Measurements from ENCODE around the gene TET3. TPM values are rescaled to one million over a fixed set of nuclear protein-coding genes. Genes with fewer than 3 reads are reported as not detected.
A peak's percentile ranks its signal among the peaks of the same experiment; 100 is the strongest.

TET3 gene
- polyA plus RNA-seq, 1 donor (not counting 4 experiments of a cell fraction or from before 2014, with no cell fraction given): 2.9 TPM

- no peak for TF ChIP-seq CTCF (optimal IDR thresholded peaks at IDR 0.05 in 1 of 3, IDR thresholded peaks at IDR 0.05 in 1 of 3, conservative IDR thresholded peaks at IDR 0.05 in 1 of 3; ENCODE audit: extremely low read depth in 1 of 3, insufficient read depth in 2 of 3, low read length in 3 of 3)
- no peak for TF ChIP-seq EZH2 (IDR thresholded peaks at IDR 0.05; ENCODE audit: low read length)
- peaks cover 9% of the 10 kb centered on the region for H3K9me1 ChIP-seq (ENCODE audit: control insufficient read depth, extremely low read depth, insufficient read depth, low read length)
- FAIRE-seq: no peak
- dilution Hi-C loops (cut with MboI; ENCODE audit: extremely low pct_ligation_motif_present, low sequenced_read_pairs): no loop called here
- no peaks in the 10 kb centered on the region for H3K27me3 ChIP-seq (ENCODE audit: control insufficient read depth, extremely low read depth, insufficient read depth, low read length)
- peak overlapping the region; percentile 60 to 68 (median 66) for H3K4me3 ChIP-seq (ENCODE audit: control insufficient read depth in 2 of 3, extremely low read depth in 1 of 3, insufficient read depth in 2 of 3, low read depth in 1 of 3, low read length in 3 of 3)
- peaks cover 1 to 15% of the 10 kb centered on the region in 2 experiments for H3K36me3 ChIP-seq (ENCODE audit: control insufficient read depth in 2 of 2, extremely low read depth in 1 of 2, insufficient read depth in 2 of 2, low read length in 2 of 2)
- no peaks in the 10 kb centered on the region for H3K9me3 ChIP-seq (ENCODE audit: control insufficient read depth, low read depth, low read length)
- H2AFZ ChIP-seq (ENCODE audit: control insufficient read depth, low read length): no peak overlapping the region
- peak overlapping the region; percentile 63 for H3K27ac ChIP-seq (ENCODE audit: control insufficient read depth, insufficient read depth, low read length)
- no peak for DNase-seq (ENCODE audit: low read depth, low spot score)
- peaks cover 47% of the 10 kb centered on the region for H3K79me2 ChIP-seq (ENCODE audit: control insufficient read depth, insufficient read depth, low read length)
- H4K20me1 ChIP-seq (ENCODE audit: control insufficient read depth, extremely low read depth, insufficient read depth, low read length): peaks cover 11% of the 10 kb centered on the region
- peak overlapping the region; percentile 92 for H3K4me2 ChIP-seq (ENCODE audit: control insufficient read depth, extremely low read depth, insufficient read depth, low read depth, low read length)
- H3K9ac ChIP-seq (ENCODE audit: control insufficient read depth, extremely low read depth, insufficient read depth, low read length): peak overlapping the region; percentile 77
- H3K4me1 ChIP-seq (ENCODE audit: control insufficient read depth, extremely low read depth, insufficient read depth, low read length): peaks cover 55% of the 10 kb centered on the region
Measured at GRCh38 chr2:73985308-73986084, 786 bp downstream of the TET3 start.

DNA sequence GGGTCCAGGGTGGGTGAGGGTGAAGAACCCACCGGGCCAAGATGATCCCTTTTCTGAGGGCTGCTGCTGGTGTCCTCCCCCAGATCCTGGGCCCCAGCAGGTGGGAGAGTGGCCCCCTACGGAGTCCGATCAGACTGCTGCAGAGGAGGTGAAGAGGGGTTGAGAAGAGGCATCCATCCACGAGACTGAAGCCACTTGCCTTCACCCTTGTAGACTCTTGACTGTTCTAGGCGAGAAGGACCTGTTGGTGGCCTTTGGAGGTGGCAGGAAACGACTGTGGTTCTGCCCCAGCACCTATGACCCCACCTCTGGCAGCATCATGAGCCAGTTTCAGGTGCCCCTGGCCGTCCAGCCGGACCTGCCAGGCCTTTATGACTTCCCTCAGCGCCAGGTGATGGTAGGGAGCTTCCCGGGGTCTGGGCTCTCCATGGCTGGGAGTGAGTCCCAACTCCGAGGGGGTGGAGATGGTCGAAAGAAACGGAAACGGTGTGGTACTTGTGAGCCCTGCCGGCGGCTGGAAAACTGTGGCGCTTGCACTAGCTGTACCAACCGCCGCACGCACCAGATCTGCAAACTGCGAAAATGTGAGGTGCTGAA is 1.5 kb downstream of the TET3 start:
- Histone ChIP-seq H3K36me3 (ENCODE audit: control insufficient read depth in 2 of 2, extremely low read depth in 1 of 2, insufficient read depth in 2 of 2, low read length in 2 of 2) (peaks cover 1 to 15% of the 10 kb centered on the region in 2 experiments), H3K4me3 (ENCODE audit: control insufficient read depth in 2 of 3, extremely low read depth in 1 of 3, insufficient read depth in 2 of 3, low read depth in 1 of 3, low read length in 3 of 3) (peak overlapping the region; percentile 42 to 68 (median 66)), H3K9ac (ENCODE audit: control insufficient read depth, extremely low read depth, insufficient read depth, low read length) (peak overlapping the region; percentile 77), H3K79me2 (ENCODE audit: control insufficient read depth, insufficient read depth, low read length) (peaks cover 49% of the 10 kb centered on the region), H3K4me2 (ENCODE audit: control insufficient read depth, extremely low read depth, insufficient read depth, low read depth, low read length) (peak overlapping the region; percentile 92), H3K9me3 (ENCODE audit: control insufficient read depth, low read depth, low read length) (no peaks in the 10 kb centered on the region), H3K27me3 (ENCODE audit: control insufficient read depth, extremely low read depth, insufficient read depth, low read length) (no peaks in the 10 kb centered on the region), H3K9me1 (ENCODE audit: control insufficient read depth, extremely low read depth, insufficient read depth, low read length) (peaks cover 9% of the 10 kb centered on the region), H4K20me1 (ENCODE audit: control insufficient read depth, extremely low read depth, insufficient read depth, low read length) (peaks cover 11% of the 10 kb centered on the region), H3K27ac (ENCODE audit: control insufficient read depth, insufficient read depth, low read length) (peak overlapping the region; percentile 63), H2AFZ (ENCODE audit: control insufficient read depth, low read length) (no peak overlapping the region), H3K4me1 (ENCODE audit: control insufficient read depth, extremely low read depth, insufficient read depth, low read length) (peaks cover 50% of the 10 kb centered on the region)
- DNase-seq (ENCODE audit: low read depth, low spot score) (no peak), FAIRE-seq (no peak)
- TF ChIP-seq CTCF (optimal IDR thresholded peaks at IDR 0.05 in 1 of 3, IDR thresholded peaks at IDR 0.05 in 1 of 3, conservative IDR thresholded peaks at IDR 0.05 in 1 of 3; ENCODE audit: extremely low read depth in 1 of 3, insufficient read depth in 2 of 3, low read length in 3 of 3): no peak
- no peak for TF ChIP-seq EZH2 (IDR thresholded peaks at IDR 0.05; ENCODE audit: low read length)
- dilution Hi-C loops (cut with MboI; ENCODE audit: extremely low pct_ligation_motif_present, low sequenced_read_pairs): no loop called here

Measured in keratinocyte (primary cell).